Endodermal cell (in vitro differentiated cells): Measurements from ENCODE around the gene IDS. TPM values are rescaled to one million over a fixed set of nuclear protein-coding genes. Genes with fewer than 3 reads are reported as not detected.

ENCODE experiments used
- DNase-seq: peaks from one replicate; pipeline ENCODE4 v3.0.0-alpha.2; 2017
- H3K27ac ChIP-seq: 2 replicates; pipeline ENCODE4 v1.5.1; 2013; ENCODE audit warnings: mild to moderate bottlenecking, low read depth, low read length, moderate library complexity
- H3K27me3 ChIP-seq: 2 replicates; pipeline ENCODE4 v1.6.1; 2013; ENCODE audit warnings: mild to moderate bottlenecking, low read length, moderate library complexity; ENCODE audit not compliant: insufficient read depth, control insufficient read depth, poor library complexity, severe bottlenecking
- H3K36me3 ChIP-seq: 2 replicates; pipeline ENCODE4 v1.7.0; 2013; ENCODE audit warnings: mild to moderate bottlenecking, low read length, moderate library complexity; ENCODE audit not compliant: control insufficient read depth, insufficient read depth
- H3K4me1 ChIP-seq: one replicate; pipeline ENCODE4 v1.7.0; 2013; ENCODE audit warnings: low read length; ENCODE audit not compliant: control insufficient read depth, insufficient read depth
- H3K4me3 ChIP-seq: 2 replicates; pipeline ENCODE4 v1.5.1; 2013; ENCODE audit warnings: mild to moderate bottlenecking, low read length, moderate library complexity
- H3K9ac ChIP-seq: 2 replicates; pipeline ENCODE4 v1.6.1; 2013; ENCODE audit warnings: mild to moderate bottlenecking, low read length, moderate library complexity; ENCODE audit not compliant: poor library complexity, severe bottlenecking; ENCODE audit errors: extremely low read depth
- H3K9me3 ChIP-seq: 2 replicates; pipeline ENCODE4 v1.6.1; 2013; ENCODE audit warnings: mild to moderate bottlenecking, low read length, moderate library complexity; ENCODE audit not compliant: control insufficient read depth
- H3K27ac Mint-ChIP-seq: 2 replicates; pipeline ENCODE4 v1.8.0; 2020; ENCODE audit warnings: mixed read lengths
- H3K27me3 Mint-ChIP-seq: 2 replicates; pipeline ENCODE4 v1.8.0; 2021; ENCODE audit warnings: mild to moderate bottlenecking, mixed read lengths; ENCODE audit not compliant: insufficient read depth
- H3K36me3 Mint-ChIP-seq: 2 replicates; pipeline ENCODE4 v1.8.0; 2020; ENCODE audit warnings: low read depth, mixed read lengths
- H3K4me1 Mint-ChIP-seq: 2 replicates; pipeline ENCODE4 v1.8.0; 2020; ENCODE audit warnings: mixed read lengths
- H3K4me3 Mint-ChIP-seq: 2 replicates; pipeline ENCODE4 v1.8.0; 2020; ENCODE audit warnings: mild to moderate bottlenecking, moderate library complexity, mixed read lengths
- H3K9me3 Mint-ChIP-seq: 2 replicates; pipeline ENCODE4 v1.8.0; 2020; ENCODE audit warnings: mild to moderate bottlenecking, mixed read lengths
- WGBS, 2 experiments: methylation state at CpG; one replicate each; pipeline versions ENCODE4 v1.1.5 to v1.1.7; 2013; ENCODE audit warnings: missing lambda C conversion rate in 2 of 2, mixed read lengths in 1 of 2; ENCODE audit not compliant: insufficient coverage in 1 of 2, insufficient read length in 1 of 2; 5-methylcytosine and 5-hydroxymethylcytosine counted together
- total RNA-seq, 2 donors: library from RNA; stranded (reverse); fragmentation: NEBNext Ultra II Directional in 1 of 2; extraction: Animal tissue kit (Norgen Biotek cat#: 25700) in 1 of 2; gene quantifications; 2 replicates in 1 of 2; 3 replicates in 1 of 2; pipeline ENCODE4 v1.2.1, GENCODE V29; 2021
- TF ChIP-seq, protein P1 (sequence below): fragments of 200-600 bp; sonication (generic); conservative IDR thresholded peaks from 2 replicates; pipeline ENCODE4 v1.5.0; 2021; ENCODE audit warnings: antibody characterized with exemption, mild to moderate bottlenecking

Gene IDS
- total RNA-seq, 2 donors from 2014 or later: 28.2 to 43.9 TPM

DNA sequence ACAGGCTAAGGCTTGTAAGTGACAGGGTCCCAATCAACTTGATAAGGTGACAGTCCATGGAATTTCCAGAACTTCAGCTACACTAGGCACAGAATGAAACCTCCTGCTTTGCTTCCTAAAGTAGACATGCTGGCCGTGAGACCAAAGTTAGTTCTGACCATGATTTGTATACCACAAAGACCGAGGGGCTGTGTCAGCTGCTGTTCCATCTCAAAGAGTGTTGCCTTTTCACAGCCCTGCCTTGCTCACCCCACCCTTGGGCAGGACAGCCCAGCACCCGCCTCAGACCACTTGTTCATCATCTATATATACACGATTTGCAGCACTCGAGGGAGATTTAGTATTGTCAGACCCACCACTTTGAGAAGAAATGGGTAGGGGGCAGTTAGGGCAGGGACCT, 5.3 kb downstream of the IDS start:
- no peak overlapping the region for H3K27ac Mint-ChIP-seq
- Histone ChIP-seq H3K4me3 (no peak overlapping the region), H3K27me3 (no peaks in the 10 kb centered on the region), H3K36me3 (peaks cover 56% of the 10 kb centered on the region), H3K9me3 (no peaks in the 10 kb centered on the region), H3K9ac (no peak overlapping the region), H3K4me1 (no peaks in the 10 kb centered on the region), H3K27ac (no peak overlapping the region)
- no peaks in the 10 kb centered on the region for H3K27me3 Mint-ChIP-seq
- WGBS, 2 experiments: 80 to 94% methylated on average over 1 to 5 of the region's 5 CpGs
- H3K36me3 Mint-ChIP-seq: peaks cover 44% of the 10 kb centered on the region
- TF ChIP-seq, protein P1, sequence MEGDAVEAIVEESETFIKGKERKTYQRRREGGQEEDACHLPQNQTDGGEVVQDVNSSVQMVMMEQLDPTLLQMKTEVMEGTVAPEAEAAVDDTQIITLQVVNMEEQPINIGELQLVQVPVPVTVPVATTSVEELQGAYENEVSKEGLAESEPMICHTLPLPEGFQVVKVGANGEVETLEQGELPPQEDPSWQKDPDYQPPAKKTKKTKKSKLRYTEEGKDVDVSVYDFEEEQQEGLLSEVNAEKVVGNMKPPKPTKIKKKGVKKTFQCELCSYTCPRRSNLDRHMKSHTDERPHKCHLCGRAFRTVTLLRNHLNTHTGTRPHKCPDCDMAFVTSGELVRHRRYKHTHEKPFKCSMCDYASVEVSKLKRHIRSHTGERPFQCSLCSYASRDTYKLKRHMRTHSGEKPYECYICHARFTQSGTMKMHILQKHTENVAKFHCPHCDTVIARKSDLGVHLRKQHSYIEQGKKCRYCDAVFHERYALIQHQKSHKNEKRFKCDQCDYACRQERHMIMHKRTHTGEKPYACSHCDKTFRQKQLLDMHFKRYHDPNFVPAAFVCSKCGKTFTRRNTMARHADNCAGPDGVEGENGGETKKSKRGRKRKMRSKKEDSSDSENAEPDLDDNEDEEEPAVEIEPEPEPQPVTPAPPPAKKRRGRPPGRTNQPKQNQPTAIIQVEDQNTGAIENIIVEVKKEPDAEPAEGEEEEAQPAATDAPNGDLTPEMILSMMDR: no peak
- peaks cover 54% of the 10 kb centered on the region for H3K9me3 Mint-ChIP-seq
- H3K4me3 Mint-ChIP-seq: no peak overlapping the region
- no peak for DNase-seq
- H3K4me1 Mint-ChIP-seq: peaks cover 2% of the 10 kb centered on the region

DNA sequence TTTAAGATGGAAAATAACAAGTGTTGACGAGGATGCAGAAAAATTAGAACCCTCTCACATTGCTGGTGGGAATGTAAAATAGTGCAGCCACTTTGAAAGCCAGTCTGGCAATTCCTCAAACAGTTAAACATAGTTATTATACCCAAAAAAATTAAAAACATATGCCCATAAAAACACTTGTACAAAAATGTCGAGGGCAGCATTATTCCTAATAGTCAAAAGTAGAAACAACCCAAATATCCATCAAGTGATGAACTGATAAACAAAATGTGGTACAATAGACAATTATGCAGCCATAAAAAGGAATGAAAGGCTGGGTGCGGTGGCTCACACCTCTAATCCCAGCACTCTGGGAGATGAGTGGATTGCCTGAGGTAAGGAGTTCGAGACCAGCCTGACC, 6.3 kb downstream of the IDS start:
- Histone ChIP-seq H3K9ac (no peak overlapping the region), H3K4me1 (no peaks in the 10 kb centered on the region), H3K9me3 (no peaks in the 10 kb centered on the region), H3K27ac (no peak overlapping the region), H3K27me3 (no peaks in the 10 kb centered on the region), H3K4me3 (no peak overlapping the region), H3K36me3 (peaks cover 64% of the 10 kb centered on the region)
- no peaks in the 10 kb centered on the region for H3K4me1 Mint-ChIP-seq
- TF ChIP-seq, protein P1: no peak
- peaks cover 47% of the 10 kb centered on the region for H3K9me3 Mint-ChIP-seq
- 89% methylated on average over 3 of the region's 4 CpGs; no CpG with 5 or more reads in 1 of the 2 experiments for WGBS, 2 experiments
- H3K27ac Mint-ChIP-seq: no peak overlapping the region
- no peak overlapping the region for H3K4me3 Mint-ChIP-seq
- no peak for DNase-seq
- H3K36me3 Mint-ChIP-seq: peaks cover 44% of the 10 kb centered on the region
- no peaks in the 10 kb centered on the region for H3K27me3 Mint-ChIP-seq

DNA sequence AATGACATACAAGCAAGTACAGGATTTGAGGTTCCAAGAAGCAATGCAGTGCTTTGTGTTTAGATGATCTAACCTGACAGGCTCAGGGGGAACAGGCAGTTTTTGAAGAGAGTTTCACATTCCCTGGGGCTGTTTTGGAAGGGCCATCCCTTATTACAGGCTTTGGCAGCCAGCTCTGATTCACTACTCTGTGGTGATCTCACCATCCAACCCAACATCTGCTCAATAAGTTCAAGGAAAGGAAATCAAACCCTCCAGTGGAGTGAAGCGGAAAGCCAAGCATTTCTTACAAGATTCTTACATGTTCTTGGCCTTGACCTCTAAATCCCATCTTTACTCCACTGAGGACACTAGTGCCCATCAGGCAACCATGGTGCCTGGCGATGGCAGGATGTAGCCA, 7.5 kb downstream of the IDS start:
- H3K27me3 ChIP-seq: no peaks in the 10 kb centered on the region
- Mint-ChIP-seq H3K4me3 (no peak overlapping the region), H3K27ac (no peak overlapping the region), H3K27me3 (no peaks in the 10 kb centered on the region), H3K4me1 (no peaks in the 10 kb centered on the region), H3K36me3 (peaks cover 44% of the 10 kb centered on the region), H3K9me3 (peaks cover 46% of the 10 kb centered on the region)
- 100% methylated on average over 1 to 2 of the region's 2 CpGs for WGBS, 2 experiments
- H3K9me3 ChIP-seq: peaks cover 3% of the 10 kb centered on the region
- H3K27ac ChIP-seq: no peak overlapping the region
- DNase-seq: no peak
- no peak overlapping the region for H3K4me3 ChIP-seq
- TF ChIP-seq, protein P1: no peak
- no peak overlapping the region for H3K9ac ChIP-seq
- no peaks in the 10 kb centered on the region for H3K4me1 ChIP-seq
- H3K36me3 ChIP-seq: peaks cover 72% of the 10 kb centered on the region
